PC-9 (cell line): ENCODE data around the gene CD200R1L. TPM values are rescaled to one million over a fixed set of nuclear protein-coding genes. Genes with fewer than 3 reads are reported as not detected.

Experiments used
- Bru-seq: library from RNA; stranded (reverse); fragments of 400-500 nt; gene quantifications from one replicate; lab custom pipeline; 2021; lab: Mats Ljungman, UMichigan
- BruChase-seq, 2 experiments: library from RNA; stranded (reverse); fragments of 400-500 nt; gene quantifications; one replicate each; lab custom pipeline; 2021; lab: Mats Ljungman, UMichigan
- BruUV-seq: library from RNA; stranded (reverse); fragments of 400-500 nt; replicated peaks from 2 replicates; lab custom pipeline; 2021; lab: Mats Ljungman, UMichigan
- CTCF ChIA-PET: fragments of 300-600 bp; sonication (Branson Sonifier 250); formaldehyde crosslinking; loops from one replicate; lab custom pipeline; 2022; ENCODE audit warnings: antibody characterized with exemption; lab: Charles Lee
- POLR2A ChIA-PET: fragments of 300-600 bp; sonication (Branson Sonifier 250); formaldehyde crosslinking; loops from one replicate; lab custom pipeline; 2022; ENCODE audit warnings: antibody characterized with exemption; ENCODE audit not compliant: unreplicated experiment; lab: Charles Lee
- DNase-seq, 2 experiments: peaks; one replicate each; pipeline versions ENCODE4 v3.0.0 to v3.0.0-alpha.2; 2015 to 2022; ENCODE audit warnings: mixed read lengths in 1 of 2
- H2AFZ ChIP-seq: fragments of 200-600 bp; sonication (generic); 2 replicates; pipeline ENCODE4 v1.8.1; 2017; ENCODE audit warnings: antibody characterized with exemption
- H3F3A ChIP-seq: fragments of 200-600 bp; sonication (generic); 2 replicates; pipeline ENCODE4 v1.8.1; 2017; ENCODE audit warnings: antibody characterized with exemption, mild to moderate bottlenecking, low read depth; ENCODE audit not compliant: insufficient read depth
- H3K27ac ChIP-seq: fragments of 200-600 bp; sonication (generic); 2 replicates; pipeline ENCODE4 v1.6.1; 2016; ENCODE audit warnings: mixed run types
- H3K27me3 ChIP-seq: fragments of 200-600 bp; sonication (generic); 2 replicates; pipeline ENCODE4 v1.6.1; 2016; ENCODE audit warnings: low read depth, mixed run types; ENCODE audit not compliant: insufficient read depth
- H3K36me3 ChIP-seq: fragments of 200-600 bp; sonication (generic); 2 replicates; pipeline ENCODE4 v1.6.1; 2016; ENCODE audit warnings: low read depth, mixed run types
- H3K4me1 ChIP-seq: fragments of 200-600 bp; sonication (generic); replicated peaks from 2 replicates; pipeline ENCODE4 v1.6.1; 2016; ENCODE audit warnings: mixed run types; ENCODE audit not compliant: insufficient read depth
- H3K4me2 ChIP-seq: fragments of 200-600 bp; sonication (generic); 2 replicates; pipeline ENCODE4 v1.6.1; 2017; ENCODE audit warnings: mixed run types
- H3K4me3 ChIP-seq: fragments of 200-600 bp; sonication (generic); 2 replicates; pipeline ENCODE4 v1.6.1; 2016; ENCODE audit warnings: mixed run types
- H3K79me2 ChIP-seq: fragments of 200-600 bp; sonication (generic); 2 replicates; pipeline ENCODE4 v1.6.1; 2017; ENCODE audit warnings: low read depth, mixed run types
- H3K9me2 ChIP-seq: fragments of 200-600 bp; sonication (generic); 2 replicates; pipeline ENCODE4 v1.8.1; 2017; ENCODE audit warnings: mild to moderate bottlenecking; ENCODE audit not compliant: insufficient read depth
- H3K9me3 ChIP-seq: fragments of 200-600 bp; sonication (generic); 2 replicates; pipeline ENCODE4 v1.8.1; 2016; ENCODE audit warnings: low read depth; ENCODE audit not compliant: insufficient read depth
- H4K20me1 ChIP-seq: fragments of 200-600 bp; sonication (generic); 2 replicates; pipeline ENCODE4 v1.8.1; 2017; ENCODE audit not compliant: insufficient read depth
- EZH2 ChIP-seq: fragments of 200-600 bp; sonication (generic); IDR thresholded peaks from 2 replicates; pipeline ENCODE4 v1.8.0; 2017; ENCODE audit warnings: antibody characterized with exemption, low read depth
- intact Hi-C: fragments of 100-400 bp; cut with micrococcal nuclease; formaldehyde crosslinking; loops from one replicate; pipeline ENCODE4 v1.10.0; 2022; ENCODE audit not compliant: unreplicated experiment
- long read RNA-seq: library from polyadenylated mRNA; stranded (forward); transcript quantifications from one replicate; pipeline ENCODE4 v2.0.0, GENCODE V29; 2022
- total RNA-seq: library from RNA; stranded (reverse); gene quantifications from 2 replicates; pipeline ENCODE4 v1.2.3, GENCODE V29; 2021
- TF ChIP-seq, protein P1 (sequence below): fragments of 200-600 bp; sonication (generic); conservative IDR thresholded peaks from 2 replicates; pipeline ENCODE4 v1.6.1; 2017; ENCODE audit warnings: mixed run types, antibody characterized with exemption, mild to moderate bottlenecking, moderate library complexity

Gene CD200R1L, protein sequence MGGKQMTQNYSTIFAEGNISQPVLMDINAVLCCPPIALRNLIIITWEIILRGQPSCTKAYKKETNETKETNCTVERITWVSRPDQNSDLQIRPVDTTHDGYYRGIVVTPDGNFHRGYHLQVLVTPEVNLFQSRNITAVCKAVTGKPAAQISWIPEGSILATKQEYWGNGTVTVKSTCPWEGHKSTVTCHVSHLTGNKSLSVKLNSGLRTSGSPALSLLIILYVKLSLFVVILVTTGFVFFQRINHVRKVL
- total RNA-seq = 0.37 TPM in 1 of 2 replicates, not detected in the other
- percentile 20 among the genes with signal in this experiment for Bru-seq, nascent RNA
- BruChase-seq, experiment 1, labeled RNA remaining after a 2-hour chase = percentile 25 among the genes with signal in this experiment
- BruChase-seq, experiment 2, labeled RNA remaining after a 6-hour chase = percentile 21 among the genes with signal in this experiment
- long read RNA-seq, partial matches to known transcripts = 1 of 2 reads
- long read RNA-seq, other reads (novel, unspliced or antisense) = 1 of 2 reads

GRCh38 chr3:112846764-112847163, at the start of gene CD200R1L:
TSS of gene CD200R1L (minus strand) at chr3:112846864. CDS start at chr3:112829367, 17,497 bp downstream.
- no TSS peak for BruUV-seq
- no peak within 1 kb of the TSS for H2AFZ ChIP-seq
- H3F3A ChIP-seq = no peaks in the 10 kb centered on the region
- H4K20me1 ChIP-seq = no peaks in the 10 kb centered on the region
- H3K9me2 ChIP-seq = no peaks in the 10 kb centered on the region
- H3K36me3 ChIP-seq = no peaks in the 10 kb centered on the region
- no peak for TF ChIP-seq EZH2
- TF ChIP-seq, protein P1, sequence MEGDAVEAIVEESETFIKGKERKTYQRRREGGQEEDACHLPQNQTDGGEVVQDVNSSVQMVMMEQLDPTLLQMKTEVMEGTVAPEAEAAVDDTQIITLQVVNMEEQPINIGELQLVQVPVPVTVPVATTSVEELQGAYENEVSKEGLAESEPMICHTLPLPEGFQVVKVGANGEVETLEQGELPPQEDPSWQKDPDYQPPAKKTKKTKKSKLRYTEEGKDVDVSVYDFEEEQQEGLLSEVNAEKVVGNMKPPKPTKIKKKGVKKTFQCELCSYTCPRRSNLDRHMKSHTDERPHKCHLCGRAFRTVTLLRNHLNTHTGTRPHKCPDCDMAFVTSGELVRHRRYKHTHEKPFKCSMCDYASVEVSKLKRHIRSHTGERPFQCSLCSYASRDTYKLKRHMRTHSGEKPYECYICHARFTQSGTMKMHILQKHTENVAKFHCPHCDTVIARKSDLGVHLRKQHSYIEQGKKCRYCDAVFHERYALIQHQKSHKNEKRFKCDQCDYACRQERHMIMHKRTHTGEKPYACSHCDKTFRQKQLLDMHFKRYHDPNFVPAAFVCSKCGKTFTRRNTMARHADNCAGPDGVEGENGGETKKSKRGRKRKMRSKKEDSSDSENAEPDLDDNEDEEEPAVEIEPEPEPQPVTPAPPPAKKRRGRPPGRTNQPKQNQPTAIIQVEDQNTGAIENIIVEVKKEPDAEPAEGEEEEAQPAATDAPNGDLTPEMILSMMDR = no peak
- ChIA-PET CTCF (no interaction called here), POLR2A (no interaction called here)
- no peak within 1 kb of the TSS for H3K4me3 ChIP-seq
- H3K27me3 ChIP-seq = no peaks in the 10 kb centered on the region
- intact Hi-C loops = no loop called here
- no peaks in the 10 kb centered on the region for H3K4me1 ChIP-seq
- no peak within 1 kb of the TSS for H3K4me2 ChIP-seq
- DNase-seq = no peak
- H3K27ac ChIP-seq = no peak within 1 kb of the TSS
- H3K79me2 ChIP-seq = no peaks in the 10 kb centered on the region
- peaks cover 7% of the 10 kb centered on the region for H3K9me3 ChIP-seq

DNA sequence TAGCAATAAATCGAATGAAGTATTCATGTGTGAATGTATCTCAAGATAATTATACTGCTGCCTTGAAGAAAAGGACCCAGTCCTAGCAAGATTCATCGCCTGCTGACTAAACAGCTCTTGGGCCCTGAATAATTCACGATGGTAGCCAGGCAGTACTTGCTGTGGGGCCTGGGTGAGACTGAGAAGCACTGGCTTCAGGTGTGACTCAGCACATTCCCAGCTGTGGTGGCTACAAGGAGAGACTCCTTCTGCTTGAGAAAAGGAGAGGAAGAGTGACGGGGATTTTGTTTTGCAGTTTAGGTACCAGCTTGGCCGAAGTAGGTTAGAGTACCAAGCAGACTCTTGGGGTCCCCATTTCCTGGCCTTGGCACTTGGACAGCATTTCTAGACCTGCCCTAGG, 47.6 kb upstream of the CD200R1L start:
- Histone ChIP-seq H3K9me2 (no peaks in the 10 kb centered on the region), H3K4me1 (0 out of 2 replicates have a peak, but pooled peaks cover 8% of the 10 kb centered on the region), H3K9me3 (peaks cover 12% of the 10 kb centered on the region), H3K36me3 (no peaks in the 10 kb centered on the region), H3K4me3 (no peak overlapping the region), H3F3A (peaks cover 5% of the 10 kb centered on the region; the same call in 1 of the 2 replicates), H4K20me1 (no peaks in the 10 kb centered on the region), H3K4me2 (no peak overlapping the region), H3K27me3 (no peaks in the 10 kb centered on the region), H3K27ac (no peak overlapping the region), H3K79me2 (no peaks in the 10 kb centered on the region), H2AFZ (peak overlapping the region; percentile 77)
- POLR2A ChIA-PET = interaction anchor here (0.5 to 0.7 kb wide), 3 partner anchors 92 to 248 kb away, joined by 3 to 6 read pairs (median 4); no protein-coding TSS in a partner anchor
- DNase-seq = peak in 1 of 2 experiments; percentile 47
- no TSS peak for BruUV-seq
- TF ChIP-seq, protein P1 = no peak
- TF ChIP-seq EZH2 = no peak
- intact Hi-C loops = no loop called here
- CTCF ChIA-PET = no interaction called here

DNA sequence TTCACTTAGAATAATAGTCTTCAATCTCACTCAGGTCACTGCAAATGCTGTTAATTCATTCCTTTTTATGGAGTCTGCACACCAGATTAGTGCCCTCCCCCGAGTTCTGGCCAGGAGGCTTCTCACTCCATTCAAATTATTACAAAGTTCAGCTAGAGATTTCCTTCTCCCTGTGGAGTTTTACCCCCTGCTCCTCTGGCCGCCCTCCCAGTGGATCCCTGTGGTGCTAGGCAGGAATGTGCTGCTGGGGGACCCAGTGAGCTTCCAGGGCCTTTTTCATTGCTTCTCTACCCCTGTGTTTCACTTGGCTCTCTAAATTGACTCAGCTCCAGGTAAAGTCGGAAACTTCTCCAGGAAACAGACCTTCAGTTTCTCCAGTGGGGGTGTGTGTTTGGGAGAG, 42.7 kb upstream of the CD200R1L start:
- H3K36me3 ChIP-seq = no peaks in the 10 kb centered on the region
- no peaks in the 10 kb centered on the region for H3K27me3 ChIP-seq
- H3K9me3 ChIP-seq = peaks cover 12% of the 10 kb centered on the region
- H3K4me3 ChIP-seq = no peak overlapping the region
- H4K20me1 ChIP-seq = no peaks in the 10 kb centered on the region
- TF ChIP-seq, protein P1 = no peak
- TF ChIP-seq EZH2 = no peak
- H3F3A ChIP-seq = 0 out of 2 replicates have a peak, but pooled peaks cover 5% of the 10 kb centered on the region
- peaks cover 11% of the 10 kb centered on the region for H3K4me1 ChIP-seq
- H3K9me2 ChIP-seq = no peaks in the 10 kb centered on the region; the same call in 1 of the 2 replicates
- H3K4me2 ChIP-seq = no peak overlapping the region
- BruUV-seq = no TSS peak
- no peak overlapping the region for H3K27ac ChIP-seq
- no peak for DNase-seq
- H2AFZ ChIP-seq = 0 out of 2 replicates have a peak overlapping the region, but pooled peaks have one; percentile 2
- H3K79me2 ChIP-seq = no peaks in the 10 kb centered on the region
- POLR2A ChIA-PET = no interaction called here
- CTCF ChIA-PET = no interaction called here
- intact Hi-C loops = no loop called here
